H4 (cell line): ENCODE results near the gene USP17L5. TPM values are rescaled to one million over a fixed set of nuclear protein-coding genes. Genes with fewer than 3 reads are reported as not detected.
"Not testable (repeated sequence)": the region's sequence is repeated elsewhere in the genome, so short reads cannot be mapped to it uniquely, and the experiment has no call there.

Experiments
- DNase-seq: peaks from one replicate; pipeline ENCODE4 v3.0.0-alpha.2; 2015; ENCODE audit warnings: low spot score
- total RNA-seq: library from RNA; depleted of rRNA; stranded (reverse); fragments of >200 nt; shearing (Covaris generic); gene quantifications from 2 replicates; pipeline ENCODE4 v1.2.3, GENCODE V29; 2014; rRNA removed

The USP17L5 gene, protein sequence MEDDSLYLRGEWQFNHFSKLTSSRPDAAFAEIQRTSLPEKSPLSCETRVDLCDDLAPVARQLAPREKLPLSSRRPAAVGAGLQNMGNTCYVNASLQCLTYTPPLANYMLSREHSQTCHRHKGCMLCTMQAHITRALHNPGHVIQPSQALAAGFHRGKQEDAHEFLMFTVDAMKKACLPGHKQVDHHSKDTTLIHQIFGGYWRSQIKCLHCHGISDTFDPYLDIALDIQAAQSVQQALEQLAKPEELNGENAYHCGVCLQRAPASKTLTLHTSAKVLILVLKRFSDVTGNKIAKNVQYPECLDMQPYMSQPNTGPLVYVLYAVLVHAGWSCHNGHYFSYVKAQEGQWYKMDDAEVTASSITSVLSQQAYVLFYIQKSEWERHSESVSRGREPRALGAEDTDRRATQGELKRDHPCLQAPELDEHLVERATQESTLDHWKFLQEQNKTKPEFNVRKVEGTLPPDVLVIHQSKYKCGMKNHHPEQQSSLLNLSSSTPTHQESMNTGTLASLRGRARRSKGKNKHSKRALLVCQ
- not detected in 2 replicates for total RNA-seq

DNA sequence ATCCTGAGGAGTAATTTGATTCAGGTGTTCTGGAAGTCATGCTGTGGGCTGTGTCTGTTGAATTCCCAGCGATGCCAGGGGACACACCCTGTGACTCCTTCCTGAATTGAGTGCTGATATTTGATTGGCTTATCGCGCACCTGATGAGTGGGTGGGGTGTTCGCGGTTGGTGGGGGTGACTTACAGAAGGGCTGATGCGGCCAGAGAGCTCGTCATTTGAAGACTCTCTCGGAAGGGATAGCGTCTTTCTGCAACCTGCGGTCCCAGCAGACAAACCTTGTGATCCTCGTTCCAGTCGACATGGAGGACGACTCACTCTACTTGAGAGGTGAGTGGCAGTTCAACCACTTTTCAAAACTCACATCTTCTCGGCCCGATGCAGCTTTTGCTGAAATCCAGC, at the start of gene USP17L5:
Gene USP17L5 (plus strand): TSS at position 301 of the 400 bp plus-strand sequence. CDS start 0 bp downstream, at position 301.
- not testable (repeated sequence) for DNase-seq

GRCh38 chr4:9324191-9324590, 15.0 kb upstream of the USP17L5 start:
- not testable (repeated sequence) for DNase-seq

GRCh38 chr4:9324865-9325264, 14.3 kb upstream of the USP17L5 start, which contains the start of gene USP17L24:
Gene USP17L24 (plus strand): TSS chr4:9325165. CDS start chr4:9325165, 0 bp downstream.
- not testable (repeated sequence) for DNase-seq

DNA sequence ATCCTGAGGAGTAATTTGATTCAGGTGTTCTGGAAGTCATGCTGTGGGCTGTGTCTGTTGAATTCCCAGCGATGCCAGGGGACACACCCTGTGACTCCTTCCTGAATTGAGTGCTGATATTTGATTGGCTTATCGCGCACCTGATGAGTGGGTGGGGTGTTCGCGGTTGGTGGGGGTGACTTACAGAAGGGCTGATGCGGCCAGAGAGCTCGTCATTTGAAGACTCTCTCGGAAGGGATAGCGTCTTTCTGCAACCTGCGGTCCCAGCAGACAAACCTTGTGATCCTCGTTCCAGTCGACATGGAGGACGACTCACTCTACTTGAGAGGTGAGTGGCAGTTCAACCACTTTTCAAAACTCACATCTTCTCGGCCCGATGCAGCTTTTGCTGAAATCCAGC, 9.6 kb upstream of the USP17L5 start, which contains the start of gene USP17L25:
Gene USP17L25 (plus strand): TSS at position 301 of the 400 bp plus-strand sequence. CDS start 0 bp downstream, at position 301.
- DNase-seq: not testable (repeated sequence)

DNA sequence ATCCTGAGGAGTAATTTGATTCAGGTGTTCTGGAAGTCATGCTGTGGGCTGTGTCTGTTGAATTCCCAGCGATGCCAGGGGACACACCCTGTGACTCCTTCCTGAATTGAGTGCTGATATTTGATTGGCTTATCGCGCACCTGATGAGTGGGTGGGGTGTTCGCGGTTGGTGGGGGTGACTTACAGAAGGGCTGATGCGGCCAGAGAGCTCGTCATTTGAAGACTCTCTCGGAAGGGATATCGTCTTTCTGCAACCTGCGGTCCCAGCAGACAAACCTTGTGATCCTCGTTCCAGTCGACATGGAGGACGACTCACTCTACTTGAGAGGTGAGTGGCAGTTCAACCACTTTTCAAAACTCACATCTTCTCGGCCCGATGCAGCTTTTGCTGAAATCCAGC, 4.8 kb upstream of the USP17L5 start, which contains the start of gene USP17L26:
Gene USP17L26 (plus strand): TSS at position 301 of the 400 bp plus-strand sequence. CDS start 0 bp downstream, at position 301.
- not testable (repeated sequence) for DNase-seq

DNA sequence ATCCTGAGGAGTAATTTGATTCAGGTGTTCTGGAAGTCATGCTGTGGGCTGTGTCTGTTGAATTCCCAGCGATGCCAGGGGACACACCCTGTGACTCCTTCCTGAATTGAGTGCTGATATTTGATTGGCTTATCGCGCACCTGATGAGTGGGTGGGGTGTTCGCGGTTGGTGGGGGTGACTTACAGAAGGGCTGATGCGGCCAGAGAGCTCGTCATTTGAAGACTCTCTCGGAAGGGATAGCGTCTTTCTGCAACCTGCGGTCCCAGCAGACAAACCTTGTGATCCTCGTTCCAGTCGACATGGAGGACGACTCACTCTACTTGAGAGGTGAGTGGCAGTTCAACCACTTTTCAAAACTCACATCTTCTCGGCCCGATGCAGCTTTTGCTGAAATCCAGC, 4.6 kb downstream of the USP17L5 start, which contains the start of gene USP17L27:
Gene USP17L27 (plus strand): TSS at position 301 of the 400 bp plus-strand sequence. CDS start 0 bp downstream, at position 301.
- not testable (repeated sequence) for DNase-seq

DNA sequence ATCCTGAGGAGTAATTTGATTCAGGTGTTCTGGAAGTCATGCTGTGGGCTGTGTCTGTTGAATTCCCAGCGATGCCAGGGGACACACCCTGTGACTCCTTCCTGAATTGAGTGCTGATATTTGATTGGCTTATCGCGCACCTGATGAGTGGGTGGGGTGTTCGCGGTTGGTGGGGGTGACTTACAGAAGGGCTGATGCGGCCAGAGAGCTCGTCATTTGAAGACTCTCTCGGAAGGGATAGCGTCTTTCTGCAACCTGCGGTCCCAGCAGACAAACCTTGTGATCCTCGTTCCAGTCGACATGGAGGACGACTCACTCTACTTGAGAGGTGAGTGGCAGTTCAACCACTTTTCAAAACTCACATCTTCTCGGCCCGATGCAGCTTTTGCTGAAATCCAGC, 9.4 kb downstream of the USP17L5 start, which contains the start of gene USP17L28:
Gene USP17L28 (plus strand): TSS at position 301 of the 400 bp plus-strand sequence. CDS start 0 bp downstream, at position 301.
- DNase-seq: not testable (repeated sequence)

DNA sequence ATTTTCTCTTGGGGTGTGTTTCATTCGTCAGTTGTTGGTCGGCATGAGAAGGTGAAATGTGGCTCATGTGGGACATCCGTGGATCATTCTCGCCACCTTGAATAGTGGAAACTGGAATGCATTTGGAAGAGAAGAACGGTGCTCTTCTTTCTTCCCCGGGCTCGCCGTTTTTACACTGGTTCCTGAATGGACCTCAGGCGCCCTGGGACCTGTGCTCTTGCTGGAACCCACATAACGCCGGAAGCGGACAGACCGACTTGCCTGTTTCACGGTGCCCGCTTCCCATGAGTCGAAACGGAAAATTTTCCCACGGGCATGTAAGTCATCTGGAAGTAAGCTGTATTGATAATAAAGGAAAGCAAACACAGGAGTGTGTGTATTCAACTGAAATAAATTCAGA, 11.7 kb downstream of the USP17L5 start:
- DNase-seq: not testable (repeated sequence)

DNA sequence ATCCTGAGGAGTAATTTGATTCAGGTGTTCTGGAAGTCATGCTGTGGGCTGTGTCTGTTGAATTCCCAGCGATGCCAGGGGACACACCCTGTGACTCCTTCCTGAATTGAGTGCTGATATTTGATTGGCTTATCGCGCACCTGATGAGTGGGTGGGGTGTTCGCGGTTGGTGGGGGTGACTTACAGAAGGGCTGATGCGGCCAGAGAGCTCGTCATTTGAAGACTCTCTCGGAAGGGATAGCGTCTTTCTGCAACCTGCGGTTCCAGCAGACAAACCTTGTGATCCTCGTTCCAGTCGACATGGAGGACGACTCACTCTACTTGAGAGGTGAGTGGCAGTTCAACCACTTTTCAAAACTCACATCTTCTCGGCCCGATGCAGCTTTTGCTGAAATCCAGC, 14.1 kb downstream of the USP17L5 start, which contains the start of gene USP17L29:
Gene USP17L29 (plus strand): TSS at position 301 of the 400 bp plus-strand sequence. CDS start 0 bp downstream, at position 301.
- not testable (repeated sequence) for DNase-seq

- not testable (repeated sequence) for DNase-seq
Measured at GRCh38 chr4:9362829-9363228, 23.6 kb downstream of the USP17L5 start, which contains the start of gene USP17L30. Gene USP17L30 (plus strand): TSS chr4:9363129. CDS start chr4:9363129, 0 bp downstream.

GRCh38 chr4:9379881-9380280, 40.7 kb downstream of the USP17L5 start:
- not testable (repeated sequence) for DNase-seq

GRCh38 chr4:9381012-9381534, 41.9 kb downstream of the USP17L5 start:
- DNase-seq: not testable (repeated sequence)

DNA sequence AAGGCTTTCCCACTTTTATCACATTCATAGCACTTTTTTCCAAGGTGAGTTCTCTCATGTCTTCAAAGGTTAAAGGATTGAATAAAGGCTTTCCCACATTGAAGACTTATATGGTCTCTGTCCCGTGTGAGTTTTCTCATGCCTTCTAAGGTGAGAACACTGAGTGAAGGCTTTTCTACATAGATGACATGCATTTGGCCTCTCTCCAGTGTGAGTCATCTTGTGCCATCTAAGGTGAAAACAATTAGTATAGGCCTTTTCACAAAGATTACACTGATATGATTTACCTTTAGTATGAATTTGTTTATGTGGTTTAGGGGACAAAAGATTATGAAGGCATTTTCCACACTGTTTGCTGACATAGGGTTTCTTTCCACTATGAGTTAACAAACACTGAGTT, 44.9 kb downstream of the USP17L5 start:
- no peak for DNase-seq

GRCh38 chr4:9389001-9389400, 49.8 kb downstream of the USP17L5 start:
- DNase-seq: not testable (repeated sequence)

Other genes starting within 250 kb of the USP17L5 start
- gene FAM90A26, start 169.0 kb upstream of the USP17L5 start, total RNA-seq: not detected in 2 replicates
- gene USP17L10, start 128.7 kb upstream of the USP17L5 start, total RNA-seq: not detected in 2 replicates
- not detected in 2 replicates for gene USP17L11, start 124.0 kb upstream of the USP17L5 start, total RNA-seq
- gene USP17L12, start 119.3 kb upstream of the USP17L5 start, total RNA-seq: not detected in 2 replicates
- not detected in 2 replicates for gene USP17L13, start 114.5 kb upstream of the USP17L5 start, total RNA-seq
- not detected in 2 replicates for gene USP17L15, start 105.0 kb upstream of the USP17L5 start, total RNA-seq
- not detected in 2 replicates for gene USP17L17, start 95.5 kb upstream of the USP17L5 start, total RNA-seq
- gene USP17L18, start 90.8 kb upstream of the USP17L5 start, total RNA-seq: not detected in 2 replicates
- not detected in 2 replicates for gene USP17L19, start 86.0 kb upstream of the USP17L5 start, total RNA-seq
- not detected in 2 replicates for gene USP17L20, start 81.3 kb upstream of the USP17L5 start, total RNA-seq
- not detected in 2 replicates for gene USP17L21, start 76.5 kb upstream of the USP17L5 start, total RNA-seq
- gene USP17L22, start 71.8 kb upstream of the USP17L5 start, total RNA-seq: not detected in 2 replicates
- gene USP17L24, start 14.2 kb upstream of the USP17L5 start, total RNA-seq: not detected in 2 replicates
- gene USP17L25, start 9.5 kb upstream of the USP17L5 start, total RNA-seq: not detected in 2 replicates
- gene USP17L26, start 4.7 kb upstream of the USP17L5 start, total RNA-seq: not detected in 2 replicates
- gene USP17L27, start 4.7 kb downstream of the USP17L5 start, total RNA-seq: not detected in 2 replicates
- gene USP17L28, start 9.5 kb downstream of the USP17L5 start, total RNA-seq: not detected in 2 replicates
- gene USP17L29, start 14.2 kb downstream of the USP17L5 start, total RNA-seq: not detected in 2 replicates
- gene USP17L30, start 23.7 kb downstream of the USP17L5 start, total RNA-seq: not detected in 2 replicates
- not detected in 2 replicates for gene DEFB131A, start 105.0 kb downstream of the USP17L5 start, total RNA-seq